ENCODE data around the gene RASA3. TPM values are rescaled to one million over a fixed set of nuclear protein-coding genes. Genes with fewer than 3 reads are reported as not detected.

Gene RASA3
- total and polyA plus RNA-seq, 2 of the 4 experiments (the other 2 are of a cell fraction): 21.0 to 31.4 TPM

- Histone ChIP-seq H2BK15ac (ENCODE audit: low read depth, low read length) (peak overlapping the region; percentile 71; the same call in 1 of the 3 replicates), H2AK5ac (ENCODE audit: low read depth, low read length) (peak overlapping the region; percentile 73), H4K8ac (ENCODE audit: low read depth in 2 of 2, low read length in 2 of 2) (peak overlapping the region; percentile 59 to 65), H2BK5ac (ENCODE audit: low read depth, low read length, poor library complexity, severe bottlenecking) (peak overlapping the region; percentile 96), H3K14ac (replicated peaks; ENCODE audit: low read depth, low read length) (peak overlapping the region; percentile 94), H3K9ac (ENCODE audit: low read depth, low read length) (peak overlapping the region; percentile 57), H4K20me1 (ENCODE audit: insufficient read depth, low read length) (peaks cover 26% of the 10 kb centered on the region), H3K4me3 (ENCODE audit: insufficient read depth, low read depth, low read length) (no peak overlapping the region), H3K9me1 (ENCODE audit: insufficient read depth, low read length) (peaks cover 47% of the 10 kb centered on the region), H3K4me1 (ENCODE audit: control insufficient read depth, insufficient read depth, low read length) (peaks cover 68% of the 10 kb centered on the region), H2BK120ac (ENCODE audit: low read depth, low read length) (peak overlapping the region; percentile 88), H3K9me3 (ENCODE audit: control insufficient read depth, insufficient read depth, low read length) (no peaks in the 10 kb centered on the region), H3K79me1 (ENCODE audit: low read depth in 1 of 2, low read length in 2 of 2) (peaks cover 15 to 81% of the 10 kb centered on the region in 2 experiments; a peak in 3 of 4 replicates), H3K36me3 (ENCODE audit: control insufficient read depth, insufficient read depth, low read length) (peaks cover 10% of the 10 kb centered on the region), H3K4ac (ENCODE audit: low read depth, low read length) (peak overlapping the region; percentile 85), H3K56ac (ENCODE audit: extremely low read depth, insufficient read depth, low read length) (peak overlapping the region; percentile 52; the same call in 1 of the 2 replicates), H2BK20ac (ENCODE audit: low read depth, low read length) (peak overlapping the region; percentile 78), H4K91ac (ENCODE audit: insufficient read depth, low read depth, low read length) (peak overlapping the region; percentile 73), H4K5ac (ENCODE audit: low read depth, low read length) (peak overlapping the region; percentile 53), H2AFZ (replicated peaks; ENCODE audit: low read length, poor library complexity) (no peak overlapping the region), H3K27me3 (ENCODE audit: control insufficient read depth, insufficient read depth, low read length) (no peaks in the 10 kb centered on the region), H3K18ac (ENCODE audit: low read depth, low read length) (peak overlapping the region; percentile 30), H2AK9ac (replicated peaks; ENCODE audit: low read depth, low read length, poor library complexity) (peak overlapping the region; percentile 92), H3K23ac (ENCODE audit: low read depth, low read length) (peak overlapping the region; percentile 97), H3K27ac (ENCODE audit: insufficient read depth, low read length) (peak overlapping the region; percentile 92), H3K4me2 (ENCODE audit: low read depth, low read length) (peak overlapping the region; percentile 35; the same call in 1 of the 2 replicates)
- WGBS, 2 experiments (ENCODE audit: extremely low coverage in 2 of 2, insufficient read length in 1 of 2): 66% methylated on average over 2 of the region's 12 CpGs; no CpG with 5 or more reads in 1 of the 2 experiments
- no peak for TF ChIP-seq MXI1 (IDR thresholded peaks at IDR 0.05; ENCODE audit: borderline replicate concordance, low read depth, low read length)
- TF ChIP-seq, protein P1, sequence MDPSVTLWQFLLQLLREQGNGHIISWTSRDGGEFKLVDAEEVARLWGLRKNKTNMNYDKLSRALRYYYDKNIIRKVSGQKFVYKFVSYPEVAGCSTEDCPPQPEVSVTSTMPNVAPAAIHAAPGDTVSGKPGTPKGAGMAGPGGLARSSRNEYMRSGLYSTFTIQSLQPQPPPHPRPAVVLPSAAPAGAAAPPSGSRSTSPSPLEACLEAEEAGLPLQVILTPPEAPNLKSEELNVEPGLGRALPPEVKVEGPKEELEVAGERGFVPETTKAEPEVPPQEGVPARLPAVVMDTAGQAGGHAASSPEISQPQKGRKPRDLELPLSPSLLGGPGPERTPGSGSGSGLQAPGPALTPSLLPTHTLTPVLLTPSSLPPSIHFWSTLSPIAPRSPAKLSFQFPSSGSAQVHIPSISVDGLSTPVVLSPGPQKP (IDR thresholded peaks at IDR 0.05; ENCODE audit: borderline replicate concordance, low read depth, low read length): no peak
- no peak for TF ChIP-seq FOS (IDR thresholded peaks at IDR 0.05; ENCODE audit: low read depth, low read length)
- no peak for TF ChIP-seq NFE2L2 (IDR thresholded peaks at IDR 0.05; ENCODE audit: low read depth, low read length)
- no peak for TF ChIP-seq USF2 (IDR thresholded peaks at IDR 0.05; ENCODE audit: low read depth, low read length)
- no peak for TF ChIP-seq MAFK (IDR thresholded peaks at IDR 0.05; ENCODE audit: low read depth, low read length)
- TF ChIP-seq MAZ (IDR thresholded peaks at IDR 0.05; ENCODE audit: borderline replicate concordance, low read depth, low read length): no peak
- TF ChIP-seq CHD1 (IDR thresholded peaks at IDR 0.05; ENCODE audit: low read depth, low read length): no peak
- no peak for TF ChIP-seq CEBPB (IDR thresholded peaks at IDR 0.05; ENCODE audit: low read depth, low read length)
- no peak for TF ChIP-seq RFX5 (IDR thresholded peaks at IDR 0.05; ENCODE audit: low read depth, low read length)
- TF ChIP-seq, protein P2, sequence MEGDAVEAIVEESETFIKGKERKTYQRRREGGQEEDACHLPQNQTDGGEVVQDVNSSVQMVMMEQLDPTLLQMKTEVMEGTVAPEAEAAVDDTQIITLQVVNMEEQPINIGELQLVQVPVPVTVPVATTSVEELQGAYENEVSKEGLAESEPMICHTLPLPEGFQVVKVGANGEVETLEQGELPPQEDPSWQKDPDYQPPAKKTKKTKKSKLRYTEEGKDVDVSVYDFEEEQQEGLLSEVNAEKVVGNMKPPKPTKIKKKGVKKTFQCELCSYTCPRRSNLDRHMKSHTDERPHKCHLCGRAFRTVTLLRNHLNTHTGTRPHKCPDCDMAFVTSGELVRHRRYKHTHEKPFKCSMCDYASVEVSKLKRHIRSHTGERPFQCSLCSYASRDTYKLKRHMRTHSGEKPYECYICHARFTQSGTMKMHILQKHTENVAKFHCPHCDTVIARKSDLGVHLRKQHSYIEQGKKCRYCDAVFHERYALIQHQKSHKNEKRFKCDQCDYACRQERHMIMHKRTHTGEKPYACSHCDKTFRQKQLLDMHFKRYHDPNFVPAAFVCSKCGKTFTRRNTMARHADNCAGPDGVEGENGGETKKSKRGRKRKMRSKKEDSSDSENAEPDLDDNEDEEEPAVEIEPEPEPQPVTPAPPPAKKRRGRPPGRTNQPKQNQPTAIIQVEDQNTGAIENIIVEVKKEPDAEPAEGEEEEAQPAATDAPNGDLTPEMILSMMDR (conservative IDR thresholded peaks at IDR 0.05; ENCODE audit: low read depth, low read length): no peak
- no peak for TF ChIP-seq SMC3 (IDR thresholded peaks at IDR 0.05; ENCODE audit: low read depth, low read length)
- TF ChIP-seq POLR2A (IDR thresholded peaks at IDR 0.05; ENCODE audit: low read depth, low read length): no peak
- no peak for TF ChIP-seq BHLHE40 (IDR thresholded peaks at IDR 0.05; ENCODE audit: low read depth, low read length)
- TF ChIP-seq RAD21 (IDR thresholded peaks at IDR 0.05; ENCODE audit: low read length): no peak
- ChIA-PET POLR2A (ENCODE audit: unreplicated experiment) (no interaction called here), CTCF (no interaction called here)
- DNase-seq (no peak), ATAC-seq (ENCODE audit: low read depth) (no peak)
- BruUV-seq (replicated peaks): no TSS peak
- intact Hi-C loops (cut with micrococcal nuclease): no loop called here
- in situ Hi-C loops (cut with MboI; ENCODE audit: low sequenced_read_pairs): no loop called here
- dilution Hi-C loops (cut with HindIII; ENCODE audit: low sequenced_read_pairs, unreplicated experiment): no loop called here
Observed at GRCh38 chr13:114112826-114113322, 19.5 kb downstream of the RASA3 start.

Data from IMR-90 (cell line).